ENCODE data around the gene STK11IP.

The STK11IP gene

DNA sequence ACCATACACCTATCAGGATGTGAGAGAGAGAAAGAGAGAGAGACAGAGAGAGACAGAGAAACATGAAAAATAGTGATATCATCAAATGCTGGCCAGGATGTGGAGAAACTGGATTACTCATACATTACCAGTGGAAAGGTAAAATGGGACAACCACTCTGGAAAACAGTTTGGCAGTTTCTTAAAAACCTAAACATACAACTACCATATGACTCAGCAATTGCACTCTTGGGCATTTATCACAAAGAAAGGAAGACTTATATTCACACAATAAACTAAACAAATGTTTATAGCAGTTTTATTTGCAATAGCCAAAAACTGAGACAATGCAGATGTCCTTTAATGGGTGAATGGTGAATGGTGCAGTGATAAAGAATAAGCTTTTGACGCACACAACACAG is 58.9 kb downstream of the STK11IP start:
- DNase-seq (ENCODE audit: low spot score) = no peak

DNA sequence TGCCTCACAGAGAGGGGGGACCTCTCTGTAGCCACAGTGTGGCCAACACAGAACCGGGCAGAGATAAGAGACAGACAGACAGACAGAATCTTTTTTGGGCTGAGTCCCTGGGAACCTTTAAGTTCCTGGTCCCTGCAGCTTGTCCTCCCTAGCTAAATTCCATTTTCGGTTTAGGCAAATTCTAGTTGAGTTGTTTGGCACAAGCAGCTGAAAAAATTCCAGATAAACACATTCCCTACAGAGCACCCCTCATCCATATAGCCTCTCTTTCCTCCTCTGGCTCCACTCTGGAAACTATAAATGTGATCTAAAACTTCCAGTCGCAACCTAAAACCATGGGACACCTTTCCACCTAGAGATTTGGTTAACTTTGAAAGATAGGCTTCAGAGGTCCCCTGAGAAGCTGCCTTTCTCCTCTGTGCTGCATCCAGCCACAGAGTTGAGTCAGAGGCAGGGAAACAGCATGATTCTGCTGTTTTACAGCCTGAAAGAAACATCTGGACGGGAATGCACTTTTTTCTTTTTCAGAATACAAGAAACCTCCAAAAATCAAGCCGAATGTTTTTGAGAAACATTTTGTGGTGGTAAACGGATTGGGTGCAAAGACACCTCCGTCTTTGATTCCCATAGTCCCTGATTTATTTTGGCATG is 60.7 kb downstream of the STK11IP start:
- DNase-seq (ENCODE audit: low spot score) = no peak

- no peak for DNase-seq (ENCODE audit: low spot score)
Observed at GRCh38 chr2:219658874-219659273, 61.2 kb downstream of the STK11IP start.

DNA sequence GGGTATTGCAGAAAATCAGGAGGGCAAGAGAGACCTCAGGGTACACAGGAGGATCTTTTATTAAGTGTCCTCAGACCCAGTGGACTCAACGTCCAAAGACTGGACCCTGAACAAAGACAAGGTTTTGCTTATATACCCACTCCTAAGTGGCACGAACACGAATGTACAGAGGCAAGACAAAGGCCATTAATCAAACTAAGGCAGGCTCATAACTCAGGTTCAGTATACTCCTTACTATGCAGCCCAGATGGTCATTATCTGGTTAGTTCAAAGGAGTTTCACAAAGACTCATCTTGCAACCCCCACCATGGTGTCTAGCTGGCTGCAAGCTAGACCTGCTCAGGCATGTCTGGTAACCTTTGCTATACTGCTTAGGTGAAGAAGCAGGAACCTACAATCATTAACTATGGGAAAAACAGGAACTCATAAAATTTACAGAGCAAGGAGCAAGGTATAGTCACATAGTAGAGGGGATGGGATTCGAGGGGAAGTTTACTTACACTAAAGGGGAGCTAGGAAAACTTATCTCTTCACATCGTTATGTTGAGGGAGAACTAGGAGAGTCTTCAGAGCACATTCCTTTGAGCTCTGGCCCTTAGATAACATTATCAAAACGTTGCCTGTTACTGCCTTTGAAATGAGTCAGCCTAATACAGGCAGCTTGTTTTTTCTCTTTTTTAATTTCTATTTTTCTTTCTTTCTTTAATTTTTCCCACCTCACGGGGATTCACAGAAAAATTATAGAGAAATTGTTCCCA is 63.7 kb downstream of the STK11IP start:
- no peak for DNase-seq (ENCODE audit: low spot score)

DNA sequence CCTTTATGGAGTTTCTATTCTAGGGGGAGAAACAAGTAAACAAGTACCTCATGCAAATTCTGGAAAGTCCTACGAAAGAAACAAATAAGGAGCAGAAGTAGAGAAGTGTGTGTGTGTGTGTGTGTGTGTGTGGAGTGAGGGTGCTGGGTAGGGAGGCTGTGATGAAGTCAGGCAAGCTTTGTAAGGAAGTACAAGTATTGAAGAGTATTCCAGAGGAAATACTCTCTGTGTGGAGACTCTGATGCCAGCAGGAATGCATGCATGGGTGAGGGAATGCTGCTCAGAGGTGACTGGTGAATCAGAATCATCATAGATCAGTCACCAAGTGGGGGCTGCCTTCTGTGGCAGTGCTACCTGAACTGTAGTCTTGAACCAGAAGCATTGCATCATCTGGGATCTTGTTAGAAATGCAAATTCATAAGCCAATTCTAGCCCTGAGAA is 64.3 kb downstream of the STK11IP start:
- DNase-seq (ENCODE audit: low spot score) = no peak

GRCh38 chr2:219662566-219662965 is 64.9 kb downstream of the STK11IP start:
- no peak for DNase-seq (ENCODE audit: low spot score)

- DNase-seq (ENCODE audit: low spot score) = no peak
Observed at GRCh38 chr2:219663116-219663762, 65.6 kb downstream of the STK11IP start.

- no peak for DNase-seq (ENCODE audit: low spot score)
Observed at GRCh38 chr2:219664041-219664440, 66.4 kb downstream of the STK11IP start.

GRCh38 chr2:219664944-219665343 is 67.3 kb downstream of the STK11IP start:
- DNase-seq (ENCODE audit: low spot score) = no peak

DNA sequence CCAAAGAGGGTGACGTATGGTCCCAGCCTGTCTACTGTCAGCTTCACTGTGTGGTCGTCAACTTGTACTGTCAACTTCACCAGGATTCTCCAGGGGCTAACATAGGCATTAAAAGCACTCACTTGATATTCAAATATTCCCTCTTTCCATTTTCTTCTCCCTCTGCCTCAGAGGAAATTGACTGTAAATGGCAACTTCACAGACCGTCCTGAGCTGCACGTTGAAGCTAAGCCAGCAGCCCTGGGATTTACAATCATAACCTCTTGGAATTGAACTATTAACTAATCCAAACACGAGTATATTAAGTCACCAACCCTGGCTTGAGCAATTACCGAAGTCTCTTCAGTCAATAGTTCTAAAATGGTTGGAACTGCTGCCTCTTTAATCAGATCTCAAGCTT is 68.3 kb downstream of the STK11IP start:
- no peak for DNase-seq (ENCODE audit: low spot score)
